Mononuclear cell (primary cell): ENCODE data around the gene CADM1. TPM values are rescaled to one million over a fixed set of nuclear protein-coding genes. Genes with fewer than 3 reads are reported as not detected.
"Not testable (repeated sequence)": the region's sequence is repeated elsewhere in the genome, so short reads cannot be mapped to it uniquely, and the experiment has no call there.

Experiments used
- H3K27me3 ChIP-seq: 2 replicates; pipeline ENCODE4 v1.6.0; 2011; ENCODE audit warnings: low read length, control low read depth; ENCODE audit not compliant: insufficient read depth
- H3K4me1 ChIP-seq: 2 replicates; pipeline ENCODE4 v1.5.1; 2011; ENCODE audit warnings: mild to moderate bottlenecking, low read length, control low read depth; ENCODE audit not compliant: insufficient read depth
- H3K4me3 ChIP-seq: 2 replicates; pipeline ENCODE4 v1.5.1; 2011; ENCODE audit warnings: mild to moderate bottlenecking, low read length, moderate library complexity
- H3K9me3 ChIP-seq: 2 replicates; pipeline ENCODE4 v1.5.1; 2011; ENCODE audit warnings: low read depth, mild to moderate bottlenecking, control low read depth, low read length
- total RNA-seq: library from RNA; depleted of rRNA; stranded (reverse); fragments of >200 nt; gene quantifications from one replicate; pipeline ENCODE4 v1.2.3, GENCODE V29; 2012

The CADM1 gene
- total RNA-seq, 1 donor, result 4.2 TPM

DNA sequence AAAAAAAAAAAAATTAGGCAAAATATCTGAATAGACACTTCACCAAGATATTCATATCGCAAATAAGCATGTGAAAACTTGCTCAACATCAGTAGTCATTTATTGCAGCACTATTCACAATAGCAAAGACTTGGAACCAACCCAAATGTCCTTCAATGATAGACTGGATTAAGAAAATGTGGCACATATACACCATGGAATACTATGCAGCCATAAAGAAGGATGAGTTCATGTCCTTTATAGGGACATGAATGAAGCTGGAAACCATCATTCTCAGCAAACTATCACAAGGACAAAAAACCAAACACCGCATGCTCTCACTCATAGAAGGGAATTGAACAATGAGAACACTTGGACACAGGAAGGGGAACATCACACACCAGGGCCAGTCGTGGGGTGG, 29.9 kb downstream of the CADM1 start:
- H3K4me3 ChIP-seq, H3K27me3 ChIP-seq, H3K9me3 ChIP-seq, H3K4me1 ChIP-seq: not testable (repeated sequence)

DNA sequence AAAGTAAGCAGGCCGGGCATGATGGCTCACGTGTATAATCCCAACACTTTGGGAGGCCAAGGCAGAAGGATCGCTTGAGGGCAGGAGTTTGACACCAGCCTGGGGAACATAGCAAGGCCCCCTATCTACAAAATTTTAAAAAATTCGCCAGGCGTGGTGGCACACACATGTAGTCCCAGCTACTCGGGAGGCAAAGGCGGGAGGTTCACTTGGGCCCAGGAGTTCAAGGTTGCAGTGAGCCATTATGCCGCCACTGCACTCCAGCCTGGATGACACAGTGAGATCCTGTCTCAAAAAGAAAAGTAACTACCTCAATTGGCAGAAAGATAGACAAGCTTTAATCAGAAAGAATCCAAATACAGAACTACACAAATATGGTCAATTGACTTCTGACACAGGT, 31.0 kb downstream of the CADM1 start:
- Histone ChIP-seq H3K4me3 (no peak overlapping the region), H3K9me3 (no peaks in the 10 kb centered on the region), H3K4me1 (no peaks in the 10 kb centered on the region), H3K27me3 (peaks cover 3% of the 10 kb centered on the region)

DNA sequence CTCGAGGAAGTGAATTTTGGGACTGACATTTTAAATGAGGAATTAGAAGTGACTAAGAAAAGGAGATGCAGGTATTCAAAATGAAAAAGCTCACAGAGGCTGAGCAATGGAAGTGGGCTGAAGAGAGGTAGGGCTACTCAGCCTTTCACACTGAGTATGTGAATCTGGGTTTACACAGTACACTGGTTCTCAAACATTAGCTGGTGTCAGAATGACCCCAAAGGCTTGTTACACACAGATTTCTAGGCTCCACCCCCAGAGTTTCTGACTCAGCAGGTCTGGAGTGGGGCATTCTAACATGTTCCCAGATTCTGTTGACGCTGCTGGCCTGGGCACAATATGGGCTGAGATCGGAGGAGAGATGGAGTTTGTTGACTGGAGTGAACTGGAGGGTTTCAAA, 32.8 kb downstream of the CADM1 start:
- H3K27me3 ChIP-seq, result peaks cover 3% of the 10 kb centered on the region
- no peaks in the 10 kb centered on the region for H3K4me1 ChIP-seq
- no peaks in the 10 kb centered on the region for H3K9me3 ChIP-seq
- H3K4me3 ChIP-seq, result no peak overlapping the region

DNA sequence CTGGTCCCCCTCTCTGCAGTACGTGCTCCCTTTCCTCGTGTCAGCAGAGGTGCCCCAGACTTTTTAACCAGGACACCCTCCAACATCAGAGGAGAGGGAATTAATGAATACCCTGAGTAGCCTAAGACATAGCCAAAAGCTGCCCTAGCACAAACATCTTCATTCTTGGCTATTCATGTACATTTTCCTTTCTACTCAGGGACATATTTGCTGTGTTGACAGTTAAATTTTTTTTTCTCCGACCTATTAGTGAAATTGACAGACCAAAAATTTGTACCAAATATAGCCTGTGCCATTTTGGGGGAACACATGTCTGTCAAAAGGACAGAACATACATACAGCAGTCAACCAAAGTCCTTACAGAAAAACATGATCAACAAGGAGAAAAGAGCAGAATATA, 33.3 kb downstream of the CADM1 start:
- Histone ChIP-seq H3K4me1 (no peaks in the 10 kb centered on the region), H3K9me3 (no peaks in the 10 kb centered on the region), H3K27me3 (peaks cover 3% of the 10 kb centered on the region), H3K4me3 (no peak overlapping the region)

DNA sequence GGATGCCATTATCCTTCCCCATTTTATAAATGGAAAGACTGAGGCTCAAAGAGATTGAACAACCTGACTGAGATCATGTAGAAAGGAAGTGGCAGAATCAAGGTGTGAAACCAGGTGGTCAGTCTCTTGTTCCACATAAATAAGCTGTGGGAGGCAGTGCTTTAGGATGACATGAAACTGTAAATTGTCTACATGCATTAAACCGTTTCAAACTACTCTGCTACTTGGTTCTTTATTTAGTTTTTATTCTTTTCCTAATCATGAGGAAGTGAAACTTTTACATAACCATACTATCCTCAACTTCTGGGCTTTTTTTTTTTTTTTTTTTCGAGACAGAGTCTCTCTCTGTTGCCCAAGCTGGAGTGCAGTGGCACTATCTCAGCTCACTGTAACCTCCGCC, 34.9 kb downstream of the CADM1 start:
- Histone ChIP-seq H3K4me1 (no peaks in the 10 kb centered on the region), H3K27me3 (peaks cover 3% of the 10 kb centered on the region), H3K9me3 (no peaks in the 10 kb centered on the region), H3K4me3 (no peak overlapping the region)

DNA sequence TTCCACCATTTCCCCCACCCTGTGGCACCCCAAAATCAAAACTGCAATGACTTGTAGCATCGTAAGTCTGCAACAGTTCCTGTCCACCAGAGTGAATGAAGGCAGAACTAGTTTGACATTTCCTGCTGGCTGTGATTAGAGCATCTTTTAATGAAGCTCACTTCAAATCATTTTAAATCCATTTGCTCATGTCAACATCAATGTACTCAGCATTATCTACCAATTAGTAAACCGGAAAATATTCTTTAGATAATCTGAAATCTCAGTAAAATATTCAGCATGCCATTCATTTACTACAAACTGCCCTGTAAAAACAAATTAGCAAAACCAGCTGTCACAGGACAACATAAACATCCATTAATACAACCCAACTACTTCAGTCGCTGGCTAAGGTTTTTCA, 38.1 kb downstream of the CADM1 start:
- Histone ChIP-seq H3K27me3 (peaks cover 2% of the 10 kb centered on the region), H3K4me1 (no peaks in the 10 kb centered on the region), H3K4me3 (no peak overlapping the region), H3K9me3 (no peaks in the 10 kb centered on the region)

DNA sequence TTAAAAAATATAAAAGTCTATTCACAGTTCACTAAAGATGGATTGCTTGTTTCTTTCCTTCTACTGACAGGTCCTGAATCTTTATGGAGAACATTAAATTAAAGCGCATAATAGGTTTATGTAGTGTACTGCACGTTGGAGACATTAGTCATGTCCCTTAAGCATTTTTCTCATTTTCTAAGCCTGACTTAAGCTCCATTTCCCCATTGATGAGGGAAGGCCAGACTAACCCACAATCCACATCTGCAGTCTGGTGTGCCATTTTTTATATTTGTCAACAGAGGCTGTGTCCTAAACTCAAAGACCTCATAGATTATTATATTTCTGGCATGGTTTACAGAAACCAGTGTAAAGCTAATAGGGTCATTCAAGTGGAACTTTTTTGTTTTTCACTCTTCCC, 39.9 kb downstream of the CADM1 start:
- no peak overlapping the region for H3K4me3 ChIP-seq
- H3K9me3 ChIP-seq, result no peaks in the 10 kb centered on the region
- H3K27me3 ChIP-seq, result no peaks in the 10 kb centered on the region
- no peaks in the 10 kb centered on the region for H3K4me1 ChIP-seq

DNA sequence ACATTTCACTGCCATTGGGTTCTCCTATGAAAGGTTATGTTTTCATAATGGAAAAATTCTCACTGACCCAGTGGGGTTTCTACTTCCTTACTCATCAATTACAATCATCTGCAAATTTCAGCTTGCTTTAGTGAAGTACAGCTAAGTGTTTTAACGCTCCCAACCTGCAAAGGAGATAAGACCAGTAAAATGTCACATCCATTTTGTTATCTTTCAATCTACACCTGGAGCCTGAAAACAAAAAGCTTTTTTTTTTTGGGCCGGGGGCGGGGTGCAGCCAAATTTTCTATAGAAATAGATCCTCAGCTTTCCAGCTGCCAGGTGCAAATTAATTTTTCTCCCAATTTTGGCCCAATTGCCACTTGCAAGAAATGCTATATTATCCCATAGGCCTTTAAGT, 40.6 kb downstream of the CADM1 start:
- Histone ChIP-seq H3K4me1 (no peaks in the 10 kb centered on the region), H3K27me3 (no peaks in the 10 kb centered on the region), H3K9me3 (no peaks in the 10 kb centered on the region), H3K4me3 (no peak overlapping the region)

DNA sequence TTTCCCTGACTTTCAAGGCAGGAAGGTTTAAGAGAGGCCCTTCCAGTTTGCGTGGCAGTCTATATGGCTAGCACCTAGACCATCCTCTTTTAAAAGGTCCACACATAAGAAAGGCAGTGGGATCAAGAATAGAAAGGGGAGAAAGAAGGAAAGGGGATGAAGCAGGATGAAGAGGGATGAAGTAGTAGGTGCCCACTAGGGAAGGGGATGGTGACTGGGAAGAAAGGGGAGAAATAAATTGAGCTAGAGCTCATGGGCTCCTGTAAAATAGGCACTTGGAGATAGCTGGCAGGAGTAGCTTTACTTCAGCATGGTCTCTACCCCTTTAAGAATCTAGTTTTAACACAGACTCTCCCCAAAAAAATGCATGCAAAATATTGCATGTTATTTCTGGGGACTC, 41.5 kb downstream of the CADM1 start:
- Histone ChIP-seq H3K27me3 (no peaks in the 10 kb centered on the region), H3K9me3 (no peaks in the 10 kb centered on the region), H3K4me3 (no peak overlapping the region), H3K4me1 (no peaks in the 10 kb centered on the region)

DNA sequence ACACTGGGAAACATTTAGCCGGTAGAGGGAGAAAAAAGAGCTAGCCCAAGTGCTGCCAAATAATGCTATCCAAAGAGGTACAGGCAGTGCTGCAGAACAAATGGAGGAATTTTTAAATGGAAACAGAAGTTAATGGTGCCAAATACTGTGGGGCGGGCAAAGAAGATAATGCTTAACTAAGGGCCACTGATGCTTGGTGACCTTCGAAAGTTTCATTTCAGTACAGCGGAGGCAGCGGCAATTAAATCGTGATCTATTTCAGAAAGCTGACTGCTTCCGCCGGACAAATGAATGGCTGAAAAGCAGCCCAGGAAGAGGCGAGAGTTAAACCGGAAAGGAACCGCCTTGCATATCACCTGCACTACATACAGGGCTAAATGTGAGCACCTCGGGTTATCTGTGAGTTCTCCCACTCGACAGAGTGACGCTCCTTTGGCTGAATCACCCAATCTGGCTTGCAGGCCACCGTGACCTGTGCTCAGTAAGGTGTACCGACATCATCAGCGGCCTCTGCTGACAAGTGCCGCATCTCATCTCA, 42.1 kb downstream of the CADM1 start:
- no peaks in the 10 kb centered on the region for H3K4me1 ChIP-seq

DNA sequence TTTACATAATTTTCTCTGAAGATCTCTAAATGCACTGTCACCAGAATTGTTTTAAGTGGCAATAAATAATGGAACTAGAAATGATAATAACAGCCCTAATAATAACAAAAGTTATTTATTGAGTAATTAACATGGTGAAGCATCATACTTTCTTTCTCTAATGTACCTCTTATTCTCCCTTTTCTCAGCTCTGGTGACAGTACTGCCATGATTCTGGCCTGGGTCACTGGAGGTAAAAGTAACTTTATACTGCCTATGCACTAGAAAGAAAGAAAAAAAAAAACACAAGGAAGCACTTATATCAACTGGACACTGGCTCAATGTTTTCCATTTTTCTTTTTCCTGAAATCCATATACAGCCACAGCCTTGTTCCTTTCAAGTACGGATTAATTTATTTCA, 43.7 kb downstream of the CADM1 start:
- H3K4me3 ChIP-seq, result no peak overlapping the region
- H3K27me3 ChIP-seq, result no peaks in the 10 kb centered on the region
- H3K4me1 ChIP-seq, result no peaks in the 10 kb centered on the region
- H3K9me3 ChIP-seq, result no peaks in the 10 kb centered on the region

More for the DNA sequence above, 42.1 kb downstream of the CADM1 start:
- no peaks in the 10 kb centered on the region for H3K9me3 ChIP-seq
- no peaks in the 10 kb centered on the region for H3K27me3 ChIP-seq
- H3K4me3 ChIP-seq, result no peak overlapping the region

DNA sequence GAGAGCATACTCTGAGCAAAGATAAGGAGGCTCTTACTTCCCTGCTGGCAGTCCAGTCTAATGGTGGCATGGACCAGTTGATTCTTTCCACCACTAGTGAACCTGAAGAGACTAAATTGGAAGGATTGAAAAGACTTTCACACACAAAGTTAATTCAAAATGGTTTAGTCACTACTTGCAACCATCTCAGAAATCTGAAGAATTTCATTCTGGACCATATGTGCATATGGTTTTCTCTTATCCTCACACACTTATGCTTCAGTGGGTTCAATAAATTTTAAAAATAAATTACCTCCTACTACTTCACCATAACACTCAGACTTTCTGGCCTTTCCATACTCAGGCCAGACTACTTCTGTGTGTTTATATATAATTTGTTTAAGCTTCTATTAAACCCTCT, 44.7 kb downstream of the CADM1 start:
- Histone ChIP-seq H3K4me1 (no peaks in the 10 kb centered on the region), H3K9me3 (no peaks in the 10 kb centered on the region), H3K27me3 (no peaks in the 10 kb centered on the region), H3K4me3 (no peak overlapping the region)

DNA sequence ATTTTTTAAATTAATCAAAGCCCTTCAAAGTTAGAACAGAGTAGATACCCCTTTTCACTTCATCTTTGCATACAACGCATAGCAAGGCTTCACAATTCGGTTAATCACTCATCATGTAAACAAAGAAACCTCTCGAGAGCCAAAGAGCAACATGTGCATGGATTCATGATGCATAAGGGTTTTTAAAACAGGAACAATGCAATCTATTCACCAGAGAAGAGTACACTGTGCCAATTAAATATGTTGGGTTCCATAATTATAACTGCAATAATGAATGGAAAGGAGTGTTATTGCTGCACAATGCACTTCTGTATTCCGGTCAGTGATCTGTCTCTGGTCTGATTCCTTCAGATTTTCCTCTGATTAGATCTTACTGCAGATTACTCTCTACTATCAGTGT, 45.3 kb downstream of the CADM1 start:
- H3K4me1 ChIP-seq, result no peaks in the 10 kb centered on the region

DNA sequence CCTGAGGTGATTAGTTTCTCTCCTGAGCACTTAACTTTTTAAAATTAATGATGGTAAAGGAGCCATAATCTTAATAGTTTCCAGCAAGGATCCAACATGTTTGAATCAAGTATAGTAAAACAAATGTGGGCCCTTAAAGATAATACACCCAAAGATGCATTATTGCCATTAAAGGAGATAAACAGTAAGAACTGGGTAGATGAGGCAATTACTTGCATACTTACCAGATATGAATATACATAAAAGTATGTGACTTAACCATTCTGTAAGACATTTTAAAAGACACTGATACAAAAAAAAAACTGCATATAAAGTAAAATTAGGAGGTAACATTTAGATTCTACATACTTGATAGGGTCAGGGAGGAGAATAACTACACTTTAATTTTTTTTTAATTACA, 48.2 kb downstream of the CADM1 start:
- no peak overlapping the region for H3K4me3 ChIP-seq
- H3K9me3 ChIP-seq, result no peaks in the 10 kb centered on the region
- no peaks in the 10 kb centered on the region for H3K4me1 ChIP-seq
- no peaks in the 10 kb centered on the region for H3K27me3 ChIP-seq

More for the DNA sequence above, 45.3 kb downstream of the CADM1 start:
- H3K4me3 ChIP-seq, result no peak overlapping the region
- no peaks in the 10 kb centered on the region for H3K9me3 ChIP-seq
- no peaks in the 10 kb centered on the region for H3K27me3 ChIP-seq

DNA sequence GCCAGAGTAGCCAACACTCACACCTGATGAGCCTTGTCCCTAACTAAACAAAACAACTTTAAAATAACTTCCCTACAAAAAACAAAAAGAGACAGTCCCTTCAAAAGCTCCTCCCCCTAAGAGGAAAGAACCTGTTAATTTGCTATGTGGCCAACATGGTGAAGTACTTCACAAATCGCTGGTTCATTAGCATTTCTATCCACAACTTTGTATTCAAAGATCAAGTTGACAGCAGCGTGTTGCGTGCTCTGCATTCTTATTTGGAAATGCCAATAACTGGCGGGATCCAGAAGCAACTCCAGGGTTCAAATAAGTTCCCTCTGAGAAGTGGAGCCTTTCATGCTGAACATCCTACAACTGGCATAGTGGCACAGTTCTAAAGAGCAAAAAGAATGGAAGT, 48.6 kb downstream of the CADM1 start:
- H3K27me3 ChIP-seq, result no peaks in the 10 kb centered on the region
- H3K9me3 ChIP-seq, result no peaks in the 10 kb centered on the region
- no peak overlapping the region for H3K4me3 ChIP-seq
- no peaks in the 10 kb centered on the region for H3K4me1 ChIP-seq

DNA sequence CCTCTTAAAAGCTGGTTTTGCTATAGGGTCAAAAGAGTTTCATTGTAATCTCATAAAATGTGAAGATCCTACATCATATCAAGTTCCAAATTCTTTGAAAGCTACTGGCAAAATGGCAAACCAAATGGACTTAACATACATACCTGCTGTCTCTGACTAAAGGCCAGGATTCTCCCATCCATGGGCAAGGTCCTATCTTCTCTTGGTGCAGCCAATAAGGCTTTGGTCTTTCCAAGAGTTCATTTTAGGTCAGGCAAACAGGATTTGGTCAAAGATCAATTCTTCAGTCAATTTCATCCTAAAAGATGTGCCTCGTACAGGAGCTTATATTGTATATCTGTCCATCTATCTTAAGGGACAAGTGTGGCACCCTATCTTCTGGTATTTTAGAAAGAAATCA, 49.7 kb downstream of the CADM1 start:
- Histone ChIP-seq H3K27me3 (no peaks in the 10 kb centered on the region), H3K4me3 (no peak overlapping the region), H3K9me3 (no peaks in the 10 kb centered on the region), H3K4me1 (no peaks in the 10 kb centered on the region)
